Neural progenitor cell (in vitro differentiated cells): ENCODE data around the gene C3orf22. TPM values are rescaled to one million over a fixed set of nuclear protein-coding genes. Genes with fewer than 3 reads are reported as not detected.

Experiments
- DNase-seq: peaks from one replicate; pipeline ENCODE4 v3.0.0-alpha.2; 2016; ENCODE audit warnings: low spot score
- H2AFZ ChIP-seq: fragments of 200-600 bp; sonication (generic); replicated peaks from 2 replicates; pipeline ENCODE4 v1.6.1; 2016; ENCODE audit warnings: antibody characterized with exemption
- H3F3A ChIP-seq: fragments of 200-600 bp; sonication (generic); 2 replicates; pipeline ENCODE4 v1.6.1; 2016; ENCODE audit warnings: antibody characterized with exemption, low read depth
- H3K27ac ChIP-seq: fragments of 200-600 bp; sonication (generic); 2 replicates; pipeline ENCODE4 v1.5.1; 2016; ENCODE audit warnings: mild to moderate bottlenecking
- H3K27me3 ChIP-seq: fragments of 200-600 bp; sonication (generic); 2 replicates; pipeline ENCODE4 v1.6.1; 2016; ENCODE audit warnings: mild to moderate bottlenecking, moderate library complexity
- H3K36me3 ChIP-seq: fragments of 200-600 bp; sonication (generic); 2 replicates; pipeline ENCODE4 v1.5.1; 2016
- H3K4me1 ChIP-seq: fragments of 200-600 bp; sonication (generic); 2 replicates; pipeline ENCODE4 v1.6.1; 2016; ENCODE audit warnings: mixed run types
- H3K4me2 ChIP-seq: fragments of 200-600 bp; sonication (generic); 2 replicates; pipeline ENCODE4 v1.6.1; 2016
- H3K4me3 ChIP-seq: fragments of 200-600 bp; sonication (generic); 2 replicates; pipeline ENCODE4 v1.5.1; 2016
- H3K79me2 ChIP-seq: fragments of 200-600 bp; sonication (generic); 2 replicates; pipeline ENCODE4 v1.6.1; 2016; ENCODE audit warnings: low read depth
- H3K9ac ChIP-seq: fragments of 200-600 bp; sonication (generic); 2 replicates; pipeline ENCODE4 v1.6.1; 2016
- H3K9me3 ChIP-seq: fragments of 200-600 bp; sonication (generic); 2 replicates; pipeline ENCODE4 v1.5.1; 2016; ENCODE audit warnings: low read depth
- H4K20me1 ChIP-seq: fragments of 200-600 bp; sonication (generic); 2 replicates; pipeline ENCODE4 v1.6.1; 2016; ENCODE audit warnings: low read depth
- H3K27ac Mint-ChIP-seq: 3 replicates; pipeline ENCODE4 v1.8.0; 2021; ENCODE audit warnings: mixed read lengths
- H3K27me3 Mint-ChIP-seq: 2 replicates; pipeline ENCODE4 v1.8.0; 2022; ENCODE audit warnings: low read depth, mild to moderate bottlenecking, inconsistent platforms, moderate library complexity, mixed read lengths; ENCODE audit not compliant: insufficient read depth
- H3K36me3 Mint-ChIP-seq: 3 replicates; pipeline ENCODE4 v1.8.0; 2021; ENCODE audit warnings: mixed read lengths
- H3K4me1 Mint-ChIP-seq: 3 replicates; pipeline ENCODE4 v1.8.0; 2021; ENCODE audit warnings: mixed read lengths
- H3K4me3 Mint-ChIP-seq: 3 replicates; pipeline ENCODE4 v1.8.0; 2021; ENCODE audit warnings: mild to moderate bottlenecking, moderate library complexity, mixed read lengths
- H3K9me3 Mint-ChIP-seq: 3 replicates; pipeline ENCODE4 v1.8.0; 2020; ENCODE audit warnings: mixed read lengths
- CTCF ChIP-seq: fragments of 200-600 bp; sonication (generic); IDR thresholded peaks from 2 replicates; pipeline ENCODE4 v1.5.1; 2017; ENCODE audit warnings: antibody characterized with exemption, mild to moderate bottlenecking
- EZH2 ChIP-seq: fragments of 200-600 bp; sonication (generic); IDR thresholded peaks from 2 replicates; pipeline ENCODE4 v1.6.1; 2017; ENCODE audit warnings: antibody characterized with exemption, mild to moderate bottlenecking, moderate library complexity
- EZH2phosphoT487 ChIP-seq: fragments of 200-600 bp; sonication (generic); IDR thresholded peaks from 2 replicates; pipeline ENCODE4 v1.6.1; 2017; ENCODE audit warnings: antibody characterized with exemption
- total RNA-seq: library from RNA; depleted of rRNA; stranded (reverse); fragments of >200 nt; gene quantifications from 2 replicates; pipeline ENCODE4 v1.2.3, GENCODE V29; 2015; ENCODE audit warnings: low replicate concordance

C3orf22 gene
- total RNA-seq, 1 donor from 2014 or later: not detected

DNA sequence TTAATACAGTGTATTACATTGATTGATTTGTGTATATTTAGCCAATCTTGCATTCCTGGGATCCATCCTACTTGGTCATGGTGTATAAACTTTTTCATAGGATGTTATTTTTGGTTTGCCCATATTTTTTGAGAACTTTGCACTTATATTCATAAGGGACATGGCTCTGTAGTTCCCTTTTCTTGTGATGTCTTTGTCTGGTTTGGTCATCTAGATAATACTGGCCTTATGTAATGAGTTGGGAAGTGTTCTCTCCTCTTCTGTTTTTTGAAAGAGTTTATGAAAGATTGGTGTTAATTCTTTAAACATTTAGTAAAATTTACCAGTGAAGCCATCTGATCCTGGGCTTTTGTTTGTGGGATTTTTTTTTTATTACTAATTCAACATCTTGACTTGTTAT is 25.2 kb downstream of the C3orf22 start:
- Histone ChIP-seq H3F3A (no peaks in the 10 kb centered on the region), H3K36me3 (no peaks in the 10 kb centered on the region), H3K27me3 (peaks cover 23% of the 10 kb centered on the region), H3K27ac (no peak overlapping the region), H3K4me2 (no peak overlapping the region), H3K4me3 (no peak overlapping the region), H3K79me2 (no peaks in the 10 kb centered on the region), H3K4me1 (no peaks in the 10 kb centered on the region), H2AFZ (no peak overlapping the region), H3K9ac (no peak overlapping the region), H4K20me1 (no peaks in the 10 kb centered on the region), H3K9me3 (no peaks in the 10 kb centered on the region)
- Mint-ChIP-seq H3K36me3 (no peaks in the 10 kb centered on the region), H3K4me3 (no peak overlapping the region), H3K27ac (no peak overlapping the region), H3K9me3 (no peaks in the 10 kb centered on the region), H3K4me1 (no peaks in the 10 kb centered on the region), H3K27me3 (peaks cover 9% of the 10 kb centered on the region)
- TF ChIP-seq EZH2 (no peak), CTCF (no peak), EZH2phosphoT487 (no peak)
- no peak for DNase-seq

DNA sequence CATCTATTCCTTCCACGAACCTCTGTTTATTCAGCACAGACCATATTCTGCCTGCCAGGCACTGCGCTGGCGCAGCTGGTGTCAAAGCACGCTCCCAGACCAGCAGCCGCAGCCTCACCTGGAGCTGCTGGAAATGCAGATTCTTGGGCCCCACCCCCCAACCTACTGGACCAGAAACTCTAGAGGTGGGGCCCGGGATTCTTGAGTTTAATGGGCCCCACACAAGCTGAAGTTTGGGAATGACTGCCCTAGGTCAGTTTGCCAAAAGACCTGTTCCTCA is 27.7 kb downstream of the C3orf22 start:
- no peak for DNase-seq
- H3K4me3 ChIP-seq: no peak overlapping the region
- no peaks in the 10 kb centered on the region for H3K9me3 Mint-ChIP-seq
- peaks cover 18% of the 10 kb centered on the region for H3K27me3 Mint-ChIP-seq
- H4K20me1 ChIP-seq: no peaks in the 10 kb centered on the region
- H3K4me1 ChIP-seq: no peaks in the 10 kb centered on the region
- H3K27me3 ChIP-seq: peaks cover 23% of the 10 kb centered on the region
- H3F3A ChIP-seq: no peaks in the 10 kb centered on the region
- no peak overlapping the region for H3K4me3 Mint-ChIP-seq
- no peak overlapping the region for H3K4me2 ChIP-seq
- H3K27ac ChIP-seq: no peak overlapping the region
- no peaks in the 10 kb centered on the region for H3K36me3 ChIP-seq
- H3K36me3 Mint-ChIP-seq: no peaks in the 10 kb centered on the region
- no peaks in the 10 kb centered on the region for H3K9me3 ChIP-seq
- no peak for TF ChIP-seq EZH2phosphoT487
- no peak for TF ChIP-seq EZH2
- no peak for TF ChIP-seq CTCF
- no peaks in the 10 kb centered on the region for H3K4me1 Mint-ChIP-seq
- no peak overlapping the region for H2AFZ ChIP-seq
- no peak overlapping the region for H3K9ac ChIP-seq
- H3K27ac Mint-ChIP-seq: no peak overlapping the region
- H3K79me2 ChIP-seq: no peaks in the 10 kb centered on the region

DNA sequence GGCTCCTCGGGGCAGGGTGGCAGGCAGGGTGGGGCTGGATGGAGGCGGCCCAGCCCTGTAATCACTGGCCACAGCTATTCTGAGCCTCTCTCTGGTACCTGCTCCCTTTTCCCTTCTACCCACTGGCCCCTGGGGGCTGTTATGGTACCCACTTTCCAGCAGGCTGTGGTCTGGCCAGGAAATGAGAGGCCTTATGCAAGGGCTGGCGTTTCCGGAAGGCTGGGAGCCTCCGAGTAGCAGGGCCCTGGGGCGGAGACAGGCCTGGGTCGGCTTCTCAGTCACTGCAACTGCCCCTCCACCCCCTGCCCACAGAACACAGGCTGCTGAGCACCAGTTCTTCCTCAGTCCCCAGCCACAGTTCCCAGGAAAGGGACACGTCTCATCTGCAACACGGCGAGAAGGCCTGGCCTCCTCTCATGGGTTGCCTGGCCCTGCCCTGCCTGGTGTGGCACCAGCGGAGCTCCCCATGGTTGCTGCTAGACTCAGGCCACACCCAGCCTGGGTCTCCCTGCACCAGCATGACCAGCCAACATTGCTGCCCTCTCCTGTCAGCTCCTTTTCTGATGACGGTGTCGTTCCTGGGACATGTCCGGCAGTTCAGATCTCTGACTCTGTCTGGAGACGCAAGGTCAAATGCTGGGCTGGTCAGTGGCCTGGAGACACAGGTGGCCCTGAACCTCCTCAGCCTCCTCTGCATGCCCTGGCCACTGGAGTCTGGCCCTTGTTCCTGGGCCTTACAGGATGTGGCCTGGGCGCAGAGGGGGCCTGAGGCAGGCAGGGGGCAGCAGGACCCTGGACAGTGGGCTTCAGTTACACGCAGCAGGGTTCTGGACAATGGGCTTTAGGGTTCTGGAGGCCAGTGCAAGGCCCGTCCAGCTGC is 28.3 kb downstream of the C3orf22 start:
- Histone ChIP-seq H3K36me3 (no peaks in the 10 kb centered on the region), H2AFZ (no peak overlapping the region), H3K4me1 (no peaks in the 10 kb centered on the region), H3K9me3 (no peaks in the 10 kb centered on the region), H3K4me2 (no peak overlapping the region), H3K27me3 (peaks cover 28% of the 10 kb centered on the region), H4K20me1 (no peaks in the 10 kb centered on the region), H3K9ac (no peak overlapping the region), H3K79me2 (no peaks in the 10 kb centered on the region), H3K4me3 (no peak overlapping the region), H3K27ac (no peak overlapping the region), H3F3A (no peaks in the 10 kb centered on the region)
- H3K4me3 Mint-ChIP-seq: no peak overlapping the region
- no peak for DNase-seq
- TF ChIP-seq EZH2 (no peak), CTCF (peak; percentile 42)
- H3K4me1 Mint-ChIP-seq: no peaks in the 10 kb centered on the region
- H3K27ac Mint-ChIP-seq: no peak overlapping the region
- no peaks in the 10 kb centered on the region for H3K36me3 Mint-ChIP-seq
- H3K27me3 Mint-ChIP-seq: peaks cover 21% of the 10 kb centered on the region
- no peaks in the 10 kb centered on the region for H3K9me3 Mint-ChIP-seq
